GM06990 (cell line): Measurements from ENCODE around the gene FBH1.

Experiments
- DNase-seq: peaks from one replicate; pipeline ENCODE4 v3.0.0-alpha.2; 2011; ENCODE audit not compliant: insufficient read length; ENCODE audit errors: extremely low read depth
- H3K27me3 ChIP-seq: replicated peaks from 2 replicates; pipeline ENCODE4 v1.6.0; 2011; ENCODE audit warnings: low read length; ENCODE audit not compliant: control insufficient read depth, insufficient read depth
- H3K36me3 ChIP-seq: 2 replicates; pipeline ENCODE4 v1.5.1; 2011; ENCODE audit warnings: low read length; ENCODE audit not compliant: control insufficient read depth, insufficient read depth
- H3K4me3 ChIP-seq: replicated peaks from 2 replicates; pipeline ENCODE4 v1.5.1; 2011; ENCODE audit warnings: low read depth, mild to moderate bottlenecking, control low read depth, low read length
- CTCF ChIP-seq: IDR thresholded peaks from 2 replicates; pipeline ENCODE4 v1.5.1; 2011; ENCODE audit warnings: low read length, control low read depth, mild to moderate bottlenecking, inconsistent platforms; ENCODE audit not compliant: insufficient read depth, poor library complexity, severe bottlenecking

FBH1 gene

DNA sequence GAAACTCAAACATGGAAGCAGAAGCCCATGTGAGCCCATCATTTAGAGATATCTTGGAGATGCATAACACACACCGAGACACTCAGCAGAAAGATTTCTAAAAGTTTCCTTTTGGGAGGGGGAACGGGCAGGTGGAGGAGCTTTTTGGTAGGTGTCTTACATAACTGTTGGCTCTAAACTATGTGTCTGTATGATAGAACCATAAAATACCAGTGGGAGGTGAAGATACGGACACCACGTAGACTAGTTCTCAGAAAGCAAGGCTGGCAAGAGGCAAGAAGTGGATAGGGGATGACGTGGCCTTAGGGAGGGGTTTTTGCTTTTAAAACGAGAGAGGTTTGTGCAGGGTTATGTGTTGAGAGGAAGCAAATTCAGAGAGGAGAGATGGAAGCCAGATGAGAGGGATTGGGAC, 50.8 kb downstream of the FBH1 start:
- no peaks in the 10 kb centered on the region for H3K27me3 ChIP-seq
- H3K4me3 ChIP-seq: no peak overlapping the region
- H3K36me3 ChIP-seq: peaks cover 17% of the 10 kb centered on the region
- no peak for DNase-seq
- no peak for TF ChIP-seq CTCF

GRCh38 chr10:5941579-5941978, 51.5 kb downstream of the FBH1 start:
- no peak for DNase-seq
- H3K4me3 ChIP-seq: no peak overlapping the region
- H3K27me3 ChIP-seq: no peaks in the 10 kb centered on the region
- H3K36me3 ChIP-seq: peaks cover 13% of the 10 kb centered on the region
- no peak for TF ChIP-seq CTCF

GRCh38 chr10:5942001-5942400, 52.0 kb downstream of the FBH1 start:
- peaks cover 9% of the 10 kb centered on the region for H3K36me3 ChIP-seq
- no peak for DNase-seq
- no peak overlapping the region for H3K4me3 ChIP-seq
- no peak for TF ChIP-seq CTCF
- H3K27me3 ChIP-seq: no peaks in the 10 kb centered on the region

DNA sequence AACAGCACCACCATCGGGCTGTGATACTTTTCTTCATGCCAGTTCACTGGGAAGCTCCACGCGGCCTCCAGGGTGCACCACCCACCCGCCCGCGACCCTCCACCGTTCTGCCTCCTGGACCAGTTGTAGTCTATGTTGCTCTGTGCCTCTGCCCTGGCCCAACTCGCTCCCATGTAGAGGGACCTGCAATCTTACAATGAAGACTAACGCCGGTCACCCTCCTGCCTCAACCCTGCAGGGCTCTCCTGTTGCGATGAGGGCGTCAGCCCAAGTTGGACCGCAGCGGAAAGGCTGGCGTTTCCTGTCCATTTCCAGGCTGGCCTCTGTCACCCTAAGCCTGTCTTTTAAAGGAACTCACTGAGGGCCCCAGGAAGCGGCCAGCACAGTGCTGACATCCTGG, 52.4 kb downstream of the FBH1 start:
- peaks cover 6% of the 10 kb centered on the region; the same call in 1 of the 2 replicates for H3K36me3 ChIP-seq
- no peak overlapping the region for H3K4me3 ChIP-seq
- TF ChIP-seq CTCF: no peak
- no peak for DNase-seq
- no peaks in the 10 kb centered on the region for H3K27me3 ChIP-seq

DNA sequence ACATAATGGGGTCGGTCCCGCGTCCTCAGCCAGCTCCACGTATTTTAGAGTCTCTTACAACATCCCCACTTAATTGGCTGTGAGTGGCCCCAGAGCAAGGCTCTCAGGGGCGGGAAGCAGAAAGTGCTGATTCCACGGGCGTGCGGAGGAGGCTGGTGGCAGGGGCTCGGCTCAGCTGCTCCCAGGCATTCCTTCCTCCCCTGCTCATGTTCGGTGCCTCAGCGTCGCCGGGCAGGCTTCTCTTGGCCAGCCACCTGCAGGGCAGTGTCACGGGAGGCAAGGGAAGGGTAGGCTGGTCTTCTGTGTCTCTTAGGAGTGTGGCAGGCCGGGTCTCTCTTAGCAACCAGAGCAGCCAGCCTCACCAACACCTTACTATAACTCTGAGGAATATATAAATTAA, 53.5 kb downstream of the FBH1 start:
- no peak overlapping the region for H3K4me3 ChIP-seq
- no peak for DNase-seq

More for the DNA sequence above, 53.5 kb downstream of the FBH1 start:
- no peaks in the 10 kb centered on the region for H3K27me3 ChIP-seq
- no peaks in the 10 kb centered on the region for H3K36me3 ChIP-seq
- no peak for TF ChIP-seq CTCF
